ENCODE results near the gene CFP. TPM values are rescaled to one million over a fixed set of nuclear protein-coding genes. Genes with fewer than 3 reads are reported as not detected.

The CFP gene
- total RNA-seq, 4 donors from 2014 or later = 3.0 to 7.6 (median 4.5) TPM

DNA sequence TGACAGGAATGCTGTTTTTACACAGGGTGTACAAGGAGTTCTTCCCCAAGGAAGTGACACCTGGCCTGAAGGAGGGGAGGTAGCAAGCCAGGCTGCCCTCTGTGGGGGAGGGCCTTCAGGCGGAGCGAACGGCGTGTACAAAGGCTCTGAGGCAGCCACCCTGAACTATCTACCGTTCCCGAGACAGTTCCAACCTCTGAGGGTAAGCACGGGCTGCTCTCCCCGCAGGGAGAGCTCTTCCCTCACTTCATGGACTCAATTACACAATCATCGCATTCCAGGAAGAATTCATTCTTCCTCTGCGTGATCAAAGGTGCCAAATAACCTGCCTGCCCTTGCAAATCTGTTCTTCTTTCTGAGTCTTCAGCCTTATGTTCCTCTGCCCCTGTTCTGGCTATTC is 15.8 kb upstream of the CFP start:
- intact Hi-C loops (cut with DNase I; ENCODE audit: low total_unique reads) = no loop called here
- whole genome bisulfite sequencing, 2 donors = 58 to 74% methylated on average over 8 to 10 of the region's 10 CpGs
- H3K4me3 ChIP-seq (ENCODE audit: low read depth, poor library complexity, severe bottlenecking) = no peak overlapping the region
- no peak for TF ChIP-seq POLR2A (IDR thresholded peaks at IDR 0.05)
- TF ChIP-seq, protein P1, sequence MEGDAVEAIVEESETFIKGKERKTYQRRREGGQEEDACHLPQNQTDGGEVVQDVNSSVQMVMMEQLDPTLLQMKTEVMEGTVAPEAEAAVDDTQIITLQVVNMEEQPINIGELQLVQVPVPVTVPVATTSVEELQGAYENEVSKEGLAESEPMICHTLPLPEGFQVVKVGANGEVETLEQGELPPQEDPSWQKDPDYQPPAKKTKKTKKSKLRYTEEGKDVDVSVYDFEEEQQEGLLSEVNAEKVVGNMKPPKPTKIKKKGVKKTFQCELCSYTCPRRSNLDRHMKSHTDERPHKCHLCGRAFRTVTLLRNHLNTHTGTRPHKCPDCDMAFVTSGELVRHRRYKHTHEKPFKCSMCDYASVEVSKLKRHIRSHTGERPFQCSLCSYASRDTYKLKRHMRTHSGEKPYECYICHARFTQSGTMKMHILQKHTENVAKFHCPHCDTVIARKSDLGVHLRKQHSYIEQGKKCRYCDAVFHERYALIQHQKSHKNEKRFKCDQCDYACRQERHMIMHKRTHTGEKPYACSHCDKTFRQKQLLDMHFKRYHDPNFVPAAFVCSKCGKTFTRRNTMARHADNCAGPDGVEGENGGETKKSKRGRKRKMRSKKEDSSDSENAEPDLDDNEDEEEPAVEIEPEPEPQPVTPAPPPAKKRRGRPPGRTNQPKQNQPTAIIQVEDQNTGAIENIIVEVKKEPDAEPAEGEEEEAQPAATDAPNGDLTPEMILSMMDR (IDR thresholded peaks at IDR 0.05) = no peak
- no peak for DNase-seq (ENCODE audit: low spot score in 2 of 2)

- 69 to 76% methylated on average over 12 of the region's 12 CpGs for WGBS, 2 donors
- intact Hi-C loops (cut with DNase I; ENCODE audit: low total_unique reads) = no loop called here
- H3K4me3 ChIP-seq (ENCODE audit: low read depth, poor library complexity, severe bottlenecking) = no peak overlapping the region
- no peak for DNase-seq (ENCODE audit: low spot score in 2 of 2)
- TF ChIP-seq, protein P1 (IDR thresholded peaks at IDR 0.05) = no peak
- TF ChIP-seq POLR2A (IDR thresholded peaks at IDR 0.05) = no peak
Observed at GRCh38 chrX:47644557-47645091, 14.9 kb upstream of the CFP start.

DNA sequence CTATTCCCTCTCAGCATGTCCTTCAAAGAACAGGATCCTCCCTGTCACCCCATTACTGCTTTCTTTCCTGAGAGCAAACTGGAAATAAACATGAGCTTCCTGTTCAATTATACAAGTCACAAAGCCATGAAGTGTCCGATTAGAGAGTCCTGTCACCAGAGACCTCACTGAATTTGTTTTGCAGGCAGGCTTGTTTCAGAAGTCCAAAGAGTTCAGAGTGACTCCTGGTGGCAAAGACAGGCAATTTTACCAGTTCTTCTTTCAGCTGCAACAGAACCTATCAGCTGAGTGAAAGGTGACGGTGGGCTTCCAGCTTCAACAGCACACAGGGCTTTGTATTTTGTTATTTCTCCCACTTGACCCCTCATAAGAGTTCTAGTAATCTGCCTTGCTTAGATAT is 14.2 kb upstream of the CFP start:
- intact Hi-C loops (cut with DNase I; ENCODE audit: low total_unique reads) = no loop called here
- TF ChIP-seq, protein P1 (IDR thresholded peaks at IDR 0.05) = no peak
- no peak for TF ChIP-seq POLR2A (IDR thresholded peaks at IDR 0.05)
- WGBS, 2 donors = 25 to 35% methylated on average over 2 of the region's 2 CpGs
- no peak for DNase-seq (ENCODE audit: low spot score in 2 of 2)
- no peak overlapping the region for H3K4me3 ChIP-seq (ENCODE audit: low read depth, poor library complexity, severe bottlenecking)

DNA sequence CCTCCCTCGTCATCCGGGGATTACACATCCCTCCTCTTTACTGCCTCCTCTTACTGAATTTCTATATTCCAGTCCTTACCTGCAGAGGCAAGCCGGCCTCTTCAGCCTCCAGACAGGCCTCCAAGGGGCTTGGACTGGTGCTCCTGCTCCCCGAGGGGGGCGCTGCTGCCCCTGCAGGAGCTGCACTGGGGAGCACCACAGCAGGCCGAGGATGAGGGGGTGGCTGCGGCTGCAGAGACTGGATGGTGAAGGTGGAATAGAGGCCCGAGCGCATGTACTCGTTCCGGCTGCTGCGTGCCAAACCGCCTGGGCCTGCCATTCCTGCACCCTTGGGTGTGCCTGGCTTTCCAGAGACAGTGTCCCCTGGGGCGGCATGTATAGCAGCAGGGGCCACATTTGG is 9.1 kb upstream of the CFP start:
- intact Hi-C loops (cut with DNase I; ENCODE audit: low total_unique reads) = loop anchor here (5.0 kb wide), 1 partner anchor 218 kb away; no protein-coding TSS in a partner anchor
- H3K4me3 ChIP-seq (ENCODE audit: low read depth, poor library complexity, severe bottlenecking) = no peak overlapping the region
- no peak for TF ChIP-seq POLR2A (IDR thresholded peaks at IDR 0.05)
- TF ChIP-seq, protein P1 (IDR thresholded peaks at IDR 0.05) = no peak
- 90 to 92% methylated on average over 2 to 14 of the region's 14 CpGs for WGBS, 2 donors
- no peak for DNase-seq (ENCODE audit: low spot score in 2 of 2)

DNA sequence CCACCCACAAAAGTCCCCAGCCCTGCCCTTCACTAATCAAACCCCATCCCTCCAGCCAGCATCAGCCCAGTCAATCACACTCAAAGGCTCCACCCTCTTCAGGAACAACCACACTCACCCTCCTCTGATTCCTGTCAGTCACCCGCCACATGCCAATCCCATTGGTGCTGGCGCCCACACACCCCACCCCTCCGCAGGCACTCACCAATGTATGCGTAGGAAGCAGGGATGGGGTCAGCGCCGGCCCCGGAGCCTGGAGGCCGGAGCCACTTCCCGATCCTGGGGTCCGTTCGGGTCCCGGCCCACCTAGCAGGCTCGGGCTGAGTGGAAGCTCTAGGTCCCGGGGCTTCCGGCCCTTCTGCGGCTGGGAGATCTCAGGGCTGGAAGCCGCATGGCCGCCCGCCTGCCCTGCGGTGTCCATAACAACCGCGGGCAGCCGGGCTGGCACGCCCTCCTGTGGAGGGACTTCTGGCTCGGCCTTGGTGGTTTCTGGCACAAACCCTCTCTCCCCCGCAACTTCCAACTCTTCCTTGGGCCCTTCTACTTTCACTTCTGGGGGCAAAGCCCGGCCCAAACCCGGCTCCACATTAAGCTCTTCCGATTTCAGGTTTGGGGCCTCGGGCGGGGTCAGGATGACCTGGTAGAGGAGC is 7.9 kb upstream of the CFP start:
- no peak for TF ChIP-seq POLR2A (IDR thresholded peaks at IDR 0.05)
- TF ChIP-seq, protein P1 (IDR thresholded peaks at IDR 0.05) = no peak
- 68 to 81% methylated on average over 10 to 31 of the region's 31 CpGs for whole genome bisulfite sequencing, 2 donors
- intact Hi-C loops (cut with DNase I; ENCODE audit: low total_unique reads) = loop anchor here (5.0 kb wide), 1 partner anchor 220 kb away; no protein-coding TSS in a partner anchor
- no peak overlapping the region for H3K4me3 ChIP-seq (ENCODE audit: low read depth, poor library complexity, severe bottlenecking)
- no peak for DNase-seq (ENCODE audit: low spot score in 2 of 2)
